HEK293 (cell line): Measurements from ENCODE around the gene ACSS1.

Experiments used
- AEBP2 ChIP-seq: fragments of 450-650 bp; formaldehyde crosslinking; IDR thresholded peaks from 2 replicates; pipeline ENCODE4 v1.5.1; 2016; ENCODE audit warnings: missing biosample characterization, missing genetic modification characterization, borderline replicate concordance
- CTCF ChIP-seq: fragments of 450-650 bp; formaldehyde crosslinking; IDR thresholded peaks from 2 replicates; pipeline ENCODE4 v1.5.1; 2016; ENCODE audit warnings: missing biosample characterization, missing genetic modification characterization
- YY1 ChIP-seq: fragments of 450-650 bp; formaldehyde crosslinking; IDR thresholded peaks from 2 replicates; pipeline ENCODE4 v1.5.1; 2018; ENCODE audit warnings: missing biosample characterization, missing genetic modification characterization
- YY2 ChIP-seq: fragments of 450-650 bp; formaldehyde crosslinking; IDR thresholded peaks from 2 replicates; pipeline ENCODE4 v1.5.1; 2016; ENCODE audit warnings: missing biosample characterization, missing genetic modification characterization
- ZBTB11 ChIP-seq: fragments of 450-650 bp; formaldehyde crosslinking; conservative IDR thresholded peaks from 2 replicates; pipeline ENCODE4 v1.5.1; 2016; ENCODE audit warnings: low read depth, missing biosample characterization, missing genetic modification characterization
- ZNF140 ChIP-seq: fragments of 450-650 bp; formaldehyde crosslinking; IDR thresholded peaks from 2 replicates; pipeline ENCODE4 v1.5.1; 2016; ENCODE audit warnings: missing biosample characterization, missing genetic modification characterization
- ZNF292 ChIP-seq: fragments of 450-650 bp; formaldehyde crosslinking; IDR thresholded peaks from 2 replicates; pipeline ENCODE4 v1.5.1; 2016; ENCODE audit warnings: low read depth, missing biosample characterization, missing genetic modification characterization, borderline replicate concordance
- ZNF549 ChIP-seq: fragments of 450-650 bp; IDR thresholded peaks from 2 replicates; pipeline ENCODE4 v1.5.1; 2018; ENCODE audit warnings: missing biosample characterization, missing genetic modification characterization, mild to moderate bottlenecking, inconsistent platforms, moderate library complexity

GRCh38 chr20:25023356-25023755 is 34.6 kb downstream of the ACSS1 start:
- TF ChIP-seq CTCF: no peak
- TF ChIP-seq ZNF292 (tag by site-specific recombination): no peak
- no peak for TF ChIP-seq YY1 (tag by site-specific recombination)
- no peak for TF ChIP-seq ZNF549 (tag by site-specific recombination)
- TF ChIP-seq ZBTB11 (tag by site-specific recombination): no peak
- TF ChIP-seq YY2 (tag by site-specific recombination): no peak
- TF ChIP-seq ZNF140 (tag by site-specific recombination): no peak
- TF ChIP-seq AEBP2 (tag by site-specific recombination): no peak
